Peyer's patch (tissue), 4 donors: ENCODE measurements around the gene VWA1.

Experiments
- POLR2A ChIP-seq, 2 donors: fragments of 450-650 bp; IDR thresholded peaks; one replicate each; pipeline ENCODE4 v1.5.1; 2017; ENCODE audit warnings: antibody characterized with exemption in 2 of 2, mild to moderate bottlenecking in 2 of 2, moderate library complexity in 2 of 2
- TF ChIP-seq, protein P1 (sequence below), 6 experiments: fragments of 450-650 bp in 4 of 6; fragments of 200-600 bp in 2 of 6; sonication (generic) in 1 of 6; IDR thresholded peaks; one replicate each; pipeline ENCODE4 v1.5.1; 2017 to 2019; ENCODE audit warnings: antibody characterized with exemption in 6 of 6, mild to moderate bottlenecking in 3 of 6, moderate library complexity in 1 of 6

DNA sequence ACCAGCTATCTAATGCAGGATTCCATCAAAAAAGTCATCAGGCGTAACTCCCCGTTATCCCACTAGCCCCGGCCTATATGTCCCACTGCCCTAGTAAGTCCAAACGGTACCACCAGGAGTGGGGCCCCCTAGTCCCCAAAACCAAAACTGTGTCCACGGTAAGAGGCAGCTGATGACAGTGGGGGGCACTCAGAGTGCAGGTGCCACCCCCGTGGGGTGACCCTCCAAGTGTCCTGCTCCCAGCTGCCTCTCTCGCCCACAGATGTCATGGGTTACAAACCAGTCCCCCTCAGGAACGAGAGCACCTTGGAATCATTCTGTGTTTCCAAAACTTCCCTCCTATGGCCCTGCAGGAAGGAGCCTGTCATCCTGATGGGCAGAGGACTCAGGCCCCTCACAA lies 49.6 kb upstream of the VWA1 start:
- TF ChIP-seq POLR2A (IDR thresholded peaks at IDR 0.05): no peak
- TF ChIP-seq, protein P1, sequence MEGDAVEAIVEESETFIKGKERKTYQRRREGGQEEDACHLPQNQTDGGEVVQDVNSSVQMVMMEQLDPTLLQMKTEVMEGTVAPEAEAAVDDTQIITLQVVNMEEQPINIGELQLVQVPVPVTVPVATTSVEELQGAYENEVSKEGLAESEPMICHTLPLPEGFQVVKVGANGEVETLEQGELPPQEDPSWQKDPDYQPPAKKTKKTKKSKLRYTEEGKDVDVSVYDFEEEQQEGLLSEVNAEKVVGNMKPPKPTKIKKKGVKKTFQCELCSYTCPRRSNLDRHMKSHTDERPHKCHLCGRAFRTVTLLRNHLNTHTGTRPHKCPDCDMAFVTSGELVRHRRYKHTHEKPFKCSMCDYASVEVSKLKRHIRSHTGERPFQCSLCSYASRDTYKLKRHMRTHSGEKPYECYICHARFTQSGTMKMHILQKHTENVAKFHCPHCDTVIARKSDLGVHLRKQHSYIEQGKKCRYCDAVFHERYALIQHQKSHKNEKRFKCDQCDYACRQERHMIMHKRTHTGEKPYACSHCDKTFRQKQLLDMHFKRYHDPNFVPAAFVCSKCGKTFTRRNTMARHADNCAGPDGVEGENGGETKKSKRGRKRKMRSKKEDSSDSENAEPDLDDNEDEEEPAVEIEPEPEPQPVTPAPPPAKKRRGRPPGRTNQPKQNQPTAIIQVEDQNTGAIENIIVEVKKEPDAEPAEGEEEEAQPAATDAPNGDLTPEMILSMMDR (IDR thresholded peaks at IDR 0.05): no peak
